Chondrocyte (in vitro differentiated cells): ENCODE data around the gene KLKB1. TPM values are rescaled to one million over a fixed set of nuclear protein-coding genes. Genes with fewer than 3 reads are reported as not detected.

Experiments used
- DNase-seq: peaks from one replicate; pipeline ENCODE4 v3.0.0; 2021; ENCODE audit warnings: mixed read lengths, low spot score
- H3K27ac Mint-ChIP-seq: one replicate; pipeline ENCODE4 v1.8.0; 2021; ENCODE audit warnings: mild to moderate bottlenecking, moderate library complexity, mixed read lengths; ENCODE audit not compliant: unreplicated experiment
- H3K27me3 Mint-ChIP-seq: 2 replicates; pipeline ENCODE4 v1.8.0; 2021; ENCODE audit warnings: low read depth, mixed read lengths
- H3K36me3 Mint-ChIP-seq: 2 replicates; pipeline ENCODE4 v1.8.0; 2021; ENCODE audit warnings: low read depth, mixed read lengths
- H3K4me1 Mint-ChIP-seq: 2 replicates; pipeline ENCODE4 v1.8.0; 2021; ENCODE audit warnings: low read depth, mild to moderate bottlenecking, mixed read lengths
- H3K4me3 Mint-ChIP-seq: one replicate; pipeline ENCODE4 v1.8.0; 2021; ENCODE audit warnings: mild to moderate bottlenecking, moderate library complexity, mixed read lengths; ENCODE audit not compliant: unreplicated experiment
- H3K9me3 Mint-ChIP-seq: 2 replicates; pipeline ENCODE4 v1.8.0; 2021; ENCODE audit warnings: low read depth, mixed read lengths
- CTCF ChIP-seq: fragments of 200-600 bp; sonication (generic); IDR thresholded peaks from 2 replicates; pipeline ENCODE4 v1.5.0; 2021; ENCODE audit warnings: antibody characterized with exemption, mild to moderate bottlenecking, moderate library complexity
- total RNA-seq: library from RNA; stranded (reverse); gene quantifications from 3 replicates; pipeline ENCODE4 v1.2.1, GENCODE V29; 2021

The KLKB1 gene
- total RNA-seq, 1 donor from 2014 or later, result 0.17 TPM

DNA sequence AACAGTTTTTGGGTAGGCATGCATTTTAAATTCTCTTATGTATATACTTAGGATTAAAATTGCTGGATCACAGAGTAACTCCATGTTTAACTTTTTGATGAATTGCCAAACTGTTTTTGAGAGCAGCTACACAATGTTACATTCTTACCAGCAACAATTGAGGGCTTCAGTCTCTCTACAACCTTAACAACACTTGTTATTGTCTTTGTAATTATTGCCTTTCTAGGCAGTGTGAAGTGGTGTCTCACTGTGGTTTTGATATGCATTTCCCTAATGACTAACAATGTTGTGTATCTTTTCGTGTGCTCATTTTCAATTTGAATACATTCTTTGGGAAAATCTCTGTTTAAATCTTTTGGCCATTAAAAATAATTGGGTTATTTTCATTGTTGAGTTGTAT, 21.3 kb downstream of the KLKB1 start:
- TF ChIP-seq CTCF, result no peak
- Mint-ChIP-seq H3K4me1 (peaks cover 3% of the 10 kb centered on the region), H3K4me3 (no peak overlapping the region), H3K36me3 (peaks cover 8% of the 10 kb centered on the region), H3K27me3 (no peaks in the 10 kb centered on the region), H3K9me3 (peaks cover 10% of the 10 kb centered on the region), H3K27ac (no peak overlapping the region)
- no peak for DNase-seq

GRCh38 chr4:186249785-186250754, 22.8 kb downstream of the KLKB1 start:
- Mint-ChIP-seq H3K4me1 (peaks cover 3% of the 10 kb centered on the region), H3K36me3 (peaks cover 13% of the 10 kb centered on the region), H3K27ac (no peak overlapping the region), H3K9me3 (peaks cover 10% of the 10 kb centered on the region), H3K27me3 (peaks cover 6% of the 10 kb centered on the region), H3K4me3 (no peak overlapping the region)
- no peak for DNase-seq
- no peak for TF ChIP-seq CTCF

GRCh38 chr4:186250760-186251159, 23.5 kb downstream of the KLKB1 start:
- Mint-ChIP-seq H3K27me3 (peaks cover 6% of the 10 kb centered on the region), H3K36me3 (peaks cover 9% of the 10 kb centered on the region), H3K4me3 (no peak overlapping the region), H3K4me1 (peaks cover 3% of the 10 kb centered on the region), H3K27ac (no peak overlapping the region), H3K9me3 (peaks cover 10% of the 10 kb centered on the region)
- DNase-seq, result no peak
- TF ChIP-seq CTCF, result no peak

GRCh38 chr4:186255122-186255521, 27.8 kb downstream of the KLKB1 start:
- H3K4me1 Mint-ChIP-seq, result peaks cover 3% of the 10 kb centered on the region
- DNase-seq, result no peak
- H3K27me3 Mint-ChIP-seq, result peaks cover 6% of the 10 kb centered on the region
- no peak overlapping the region for H3K27ac Mint-ChIP-seq
- no peak overlapping the region for H3K4me3 Mint-ChIP-seq
- no peak for TF ChIP-seq CTCF
- H3K36me3 Mint-ChIP-seq, result peaks cover 6% of the 10 kb centered on the region
- no peaks in the 10 kb centered on the region for H3K9me3 Mint-ChIP-seq

- no peak for DNase-seq
- H3K27ac Mint-ChIP-seq, result no peak overlapping the region
- peaks cover 6% of the 10 kb centered on the region for H3K27me3 Mint-ChIP-seq
- peaks cover 6% of the 10 kb centered on the region for H3K4me1 Mint-ChIP-seq
- no peaks in the 10 kb centered on the region for H3K9me3 Mint-ChIP-seq
- no peak overlapping the region for H3K4me3 Mint-ChIP-seq
- peaks cover 5% of the 10 kb centered on the region for H3K36me3 Mint-ChIP-seq
- TF ChIP-seq CTCF, result no peak
Observed at GRCh38 chr4:186258216-186258811, 31.0 kb downstream of the KLKB1 start.
